GM23338 (cell line): ENCODE data around the gene WDR20.

ENCODE experiments used
- EZH2 ChIP-seq: fragments of 200-600 bp; sonication (generic); IDR thresholded peaks from one replicate; pipeline ENCODE4 v1.8.0; 2017; ENCODE audit warnings: antibody characterized with exemption, mild to moderate bottlenecking, low read depth; ENCODE audit not compliant: unreplicated experiment
- EZH2phosphoT487 ChIP-seq: fragments of 200-600 bp; sonication (generic); IDR thresholded peaks from one replicate; pipeline ENCODE4 v1.8.1; 2018; ENCODE audit warnings: antibody characterized with exemption; ENCODE audit not compliant: unreplicated experiment
- JUNB ChIP-seq: IDR thresholded peaks from one replicate; pipeline ENCODE4 v1.6.1; 2016; ENCODE audit warnings: antibody characterized with exemption; ENCODE audit not compliant: unreplicated experiment
- POLR2AphosphoS5 ChIP-seq: IDR thresholded peaks from 2 replicates; pipeline ENCODE4 v1.6.1; 2016; ENCODE audit warnings: antibody characterized with exemption, low read depth
- ZNF114 ChIP-seq: fragments of 250-450 bp; sonication (Bioruptor Pico); IDR thresholded peaks from 2 replicates; pipeline ENCODE4 v1.5.0; 2020; ENCODE audit warnings: mild to moderate bottlenecking, moderate library complexity
- ZNF331 ChIP-seq: fragments of 250-450 bp; sonication (Bioruptor Pico); IDR thresholded peaks from 2 replicates; pipeline ENCODE4 v1.5.0; 2020; ENCODE audit warnings: low read depth, mild to moderate bottlenecking, moderate library complexity
- TF ChIP-seq, protein P1 (sequence below), 2 experiments: fragments of 200-600 bp in 1 of 2; sonication (generic) in 1 of 2; conservative IDR thresholded peaks; 2 replicates each; pipeline versions ENCODE4 v1.5.1 to v1.6.1; 2016 to 2017; ENCODE audit warnings: antibody characterized with exemption in 2 of 2, low read depth in 2 of 2, mild to moderate bottlenecking in 2 of 2, moderate library complexity in 1 of 2
- TF ChIP-seq, protein P2 (sequence below): IDR thresholded peaks from one replicate; pipeline ENCODE4 v1.6.1; 2018; ENCODE audit warnings: antibody characterized with exemption; ENCODE audit not compliant: unreplicated experiment

DNA sequence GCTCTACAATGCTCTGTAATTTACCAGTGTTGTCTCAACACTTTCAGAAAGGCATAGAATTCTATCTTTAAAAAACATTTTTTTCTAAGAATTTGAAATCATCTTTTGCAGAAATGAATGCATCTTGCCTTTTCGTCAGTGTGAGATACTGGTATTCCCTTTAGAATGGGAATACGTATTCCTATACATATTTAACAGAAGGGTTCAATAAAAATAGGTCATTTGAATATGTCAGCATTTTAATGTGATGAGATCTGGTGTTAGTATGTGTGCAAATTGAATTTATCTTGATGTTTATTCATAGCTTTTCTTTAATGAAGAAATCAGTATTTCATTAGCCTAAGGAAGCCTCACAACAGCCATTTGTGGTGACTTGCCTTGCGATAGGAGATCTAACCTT lies 44.2 kb downstream of the WDR20 start:
- TF ChIP-seq, protein P1, sequence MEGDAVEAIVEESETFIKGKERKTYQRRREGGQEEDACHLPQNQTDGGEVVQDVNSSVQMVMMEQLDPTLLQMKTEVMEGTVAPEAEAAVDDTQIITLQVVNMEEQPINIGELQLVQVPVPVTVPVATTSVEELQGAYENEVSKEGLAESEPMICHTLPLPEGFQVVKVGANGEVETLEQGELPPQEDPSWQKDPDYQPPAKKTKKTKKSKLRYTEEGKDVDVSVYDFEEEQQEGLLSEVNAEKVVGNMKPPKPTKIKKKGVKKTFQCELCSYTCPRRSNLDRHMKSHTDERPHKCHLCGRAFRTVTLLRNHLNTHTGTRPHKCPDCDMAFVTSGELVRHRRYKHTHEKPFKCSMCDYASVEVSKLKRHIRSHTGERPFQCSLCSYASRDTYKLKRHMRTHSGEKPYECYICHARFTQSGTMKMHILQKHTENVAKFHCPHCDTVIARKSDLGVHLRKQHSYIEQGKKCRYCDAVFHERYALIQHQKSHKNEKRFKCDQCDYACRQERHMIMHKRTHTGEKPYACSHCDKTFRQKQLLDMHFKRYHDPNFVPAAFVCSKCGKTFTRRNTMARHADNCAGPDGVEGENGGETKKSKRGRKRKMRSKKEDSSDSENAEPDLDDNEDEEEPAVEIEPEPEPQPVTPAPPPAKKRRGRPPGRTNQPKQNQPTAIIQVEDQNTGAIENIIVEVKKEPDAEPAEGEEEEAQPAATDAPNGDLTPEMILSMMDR (conservative IDR thresholded peaks at IDR 0.05; ENCODE audit: low read depth in 2 of 2) = no peak
- TF ChIP-seq, protein P2, sequence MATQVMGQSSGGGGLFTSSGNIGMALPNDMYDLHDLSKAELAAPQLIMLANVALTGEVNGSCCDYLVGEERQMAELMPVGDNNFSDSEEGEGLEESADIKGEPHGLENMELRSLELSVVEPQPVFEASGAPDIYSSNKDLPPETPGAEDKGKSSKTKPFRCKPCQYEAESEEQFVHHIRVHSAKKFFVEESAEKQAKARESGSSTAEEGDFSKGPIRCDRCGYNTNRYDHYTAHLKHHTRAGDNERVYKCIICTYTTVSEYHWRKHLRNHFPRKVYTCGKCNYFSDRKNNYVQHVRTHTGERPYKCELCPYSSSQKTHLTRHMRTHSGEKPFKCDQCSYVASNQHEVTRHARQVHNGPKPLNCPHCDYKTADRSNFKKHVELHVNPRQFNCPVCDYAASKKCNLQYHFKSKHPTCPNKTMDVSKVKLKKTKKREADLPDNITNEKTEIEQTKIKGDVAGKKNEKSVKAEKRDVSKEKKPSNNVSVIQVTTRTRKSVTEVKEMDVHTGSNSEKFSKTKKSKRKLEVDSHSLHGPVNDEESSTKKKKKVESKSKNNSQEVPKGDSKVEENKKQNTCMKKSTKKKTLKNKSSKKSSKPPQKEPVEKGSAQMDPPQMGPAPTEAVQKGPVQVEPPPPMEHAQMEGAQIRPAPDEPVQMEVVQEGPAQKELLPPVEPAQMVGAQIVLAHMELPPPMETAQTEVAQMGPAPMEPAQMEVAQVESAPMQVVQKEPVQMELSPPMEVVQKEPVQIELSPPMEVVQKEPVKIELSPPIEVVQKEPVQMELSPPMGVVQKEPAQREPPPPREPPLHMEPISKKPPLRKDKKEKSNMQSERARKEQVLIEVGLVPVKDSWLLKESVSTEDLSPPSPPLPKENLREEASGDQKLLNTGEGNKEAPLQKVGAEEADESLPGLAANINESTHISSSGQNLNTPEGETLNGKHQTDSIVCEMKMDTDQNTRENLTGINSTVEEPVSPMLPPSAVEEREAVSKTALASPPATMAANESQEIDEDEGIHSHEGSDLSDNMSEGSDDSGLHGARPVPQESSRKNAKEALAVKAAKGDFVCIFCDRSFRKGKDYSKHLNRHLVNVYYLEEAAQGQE = no peak
- TF ChIP-seq ZNF331 (CRISPR knock-in tag) = no peak
- TF ChIP-seq EZH2 = no peak
- TF ChIP-seq POLR2AphosphoS5 = no peak
- no peak for TF ChIP-seq EZH2phosphoT487
- TF ChIP-seq JUNB = no peak
- TF ChIP-seq ZNF114 = no peak
